ENCODE results near the gene UEVLD. TPM values are rescaled to one million over a fixed set of nuclear protein-coding genes. Genes with fewer than 3 reads are reported as not detected.

UEVLD gene
- total RNA-seq, 4 donors from 2014 or later = 27.4 to 58.8 (median 30.3) TPM

DNA sequence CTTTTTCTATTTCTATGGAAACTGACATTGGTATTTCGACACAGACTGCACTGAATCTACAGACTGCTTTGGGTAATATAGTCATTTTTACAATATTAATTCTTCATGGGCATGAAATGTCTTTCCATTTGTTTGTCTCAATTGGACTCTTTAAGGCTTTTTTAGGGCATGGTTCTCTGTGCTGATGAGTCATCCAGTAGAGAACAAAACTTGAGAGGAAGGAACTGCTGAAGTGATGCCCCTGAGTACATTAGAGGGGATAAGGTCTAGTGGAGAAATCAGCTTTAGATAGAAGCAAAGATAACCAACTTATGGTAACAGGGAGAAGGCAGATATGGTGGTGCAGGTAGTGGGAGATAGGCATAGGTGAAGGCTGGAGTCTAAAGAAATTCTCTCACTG, 86.9 kb downstream of the UEVLD start:
- no peak for ATAC-seq
- Histone ChIP-seq H3K27me3 (no peaks in the 10 kb centered on the region), H3K4me3 (no peak overlapping the region), H3K27ac (no peak overlapping the region), H3K36me3 (peaks cover 4 to 79% of the 10 kb centered on the region in 2 donors), H3K4me1 (no peaks in the 10 kb centered on the region), H3K9me3 (no peaks in the 10 kb centered on the region)
- intact Hi-C loops (cut with DNase I; ENCODE audit: low total_unique reads) = no loop called here
- in situ Hi-C loops (cut with MboI; ENCODE audit: low sequenced_read_pairs in 4 of 4) = no loop called here
- no peak for DNase-seq
- TF ChIP-seq, protein P1, sequence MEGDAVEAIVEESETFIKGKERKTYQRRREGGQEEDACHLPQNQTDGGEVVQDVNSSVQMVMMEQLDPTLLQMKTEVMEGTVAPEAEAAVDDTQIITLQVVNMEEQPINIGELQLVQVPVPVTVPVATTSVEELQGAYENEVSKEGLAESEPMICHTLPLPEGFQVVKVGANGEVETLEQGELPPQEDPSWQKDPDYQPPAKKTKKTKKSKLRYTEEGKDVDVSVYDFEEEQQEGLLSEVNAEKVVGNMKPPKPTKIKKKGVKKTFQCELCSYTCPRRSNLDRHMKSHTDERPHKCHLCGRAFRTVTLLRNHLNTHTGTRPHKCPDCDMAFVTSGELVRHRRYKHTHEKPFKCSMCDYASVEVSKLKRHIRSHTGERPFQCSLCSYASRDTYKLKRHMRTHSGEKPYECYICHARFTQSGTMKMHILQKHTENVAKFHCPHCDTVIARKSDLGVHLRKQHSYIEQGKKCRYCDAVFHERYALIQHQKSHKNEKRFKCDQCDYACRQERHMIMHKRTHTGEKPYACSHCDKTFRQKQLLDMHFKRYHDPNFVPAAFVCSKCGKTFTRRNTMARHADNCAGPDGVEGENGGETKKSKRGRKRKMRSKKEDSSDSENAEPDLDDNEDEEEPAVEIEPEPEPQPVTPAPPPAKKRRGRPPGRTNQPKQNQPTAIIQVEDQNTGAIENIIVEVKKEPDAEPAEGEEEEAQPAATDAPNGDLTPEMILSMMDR (IDR thresholded peaks at IDR 0.05 in 4 of 5, conservative IDR thresholded peaks at IDR 0.05 in 1 of 5) = no peak
- TF ChIP-seq POLR2A (IDR thresholded peaks at IDR 0.05) = no peak

DNA sequence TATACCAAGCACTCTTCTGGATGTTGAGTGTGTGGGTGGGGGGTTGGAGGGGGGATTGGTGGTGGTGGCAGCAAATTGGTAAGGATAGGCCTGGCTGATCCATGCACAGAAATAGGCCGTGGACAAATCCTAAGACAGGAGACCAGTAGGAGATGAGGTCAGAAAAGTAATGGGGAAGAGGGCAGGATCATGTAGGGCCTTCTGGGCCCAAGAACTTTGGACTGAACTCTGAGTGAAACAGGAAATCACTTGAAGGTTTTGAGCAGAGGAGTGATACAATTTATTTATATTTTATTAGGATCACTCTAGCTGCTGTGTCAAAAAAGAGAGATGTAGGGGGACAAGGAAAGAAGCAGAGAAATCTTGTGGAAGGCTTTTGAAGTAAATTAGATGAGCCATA, 90.5 kb downstream of the UEVLD start:
- Histone ChIP-seq H3K27ac (no peak overlapping the region), H3K9me3 (no peaks in the 10 kb centered on the region), H3K27me3 (no peaks in the 10 kb centered on the region), H3K4me1 (peaks cover 5 to 7% of the 10 kb centered on the region in 2 donors), H3K4me3 (no peak overlapping the region), H3K36me3 (peaks cover 4 to 62% of the 10 kb centered on the region in 2 donors)
- intact Hi-C loops (cut with DNase I; ENCODE audit: low total_unique reads) (no loop called here), in situ Hi-C loops (cut with MboI; ENCODE audit: low sequenced_read_pairs in 4 of 4) (no loop called here)
- ATAC-seq = no peak
- DNase-seq = no peak
- TF ChIP-seq, protein P1 (IDR thresholded peaks at IDR 0.05 in 4 of 5, conservative IDR thresholded peaks at IDR 0.05 in 1 of 5) = no peak
- TF ChIP-seq POLR2A (IDR thresholded peaks at IDR 0.05) = no peak

DNA sequence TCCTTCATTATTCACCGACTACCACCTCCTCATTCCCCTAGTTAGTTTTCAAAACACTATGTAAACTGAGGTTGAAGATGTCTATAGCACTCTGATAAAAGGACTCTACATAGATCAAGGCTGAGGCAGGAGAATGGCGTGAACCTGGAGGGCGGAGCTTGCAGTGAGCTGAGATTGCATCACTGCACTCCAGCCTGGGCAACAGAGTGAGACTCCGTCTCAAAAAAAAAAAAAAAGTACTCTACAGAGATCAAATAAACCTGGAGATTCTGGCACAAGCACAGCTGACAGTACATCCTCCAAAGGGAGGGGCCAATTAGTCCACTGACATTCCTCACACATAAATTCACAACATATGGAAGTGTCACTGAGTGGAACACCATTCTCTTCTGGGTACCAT, 92.8 kb downstream of the UEVLD start:
- DNase-seq (no peak), ATAC-seq (no peak)
- TF ChIP-seq POLR2A (IDR thresholded peaks at IDR 0.05) = no peak
- TF ChIP-seq, protein P1 (IDR thresholded peaks at IDR 0.05 in 4 of 5, conservative IDR thresholded peaks at IDR 0.05 in 1 of 5) = no peak
- Histone ChIP-seq H3K9me3 (no peaks in the 10 kb centered on the region), H3K36me3 (peaks cover 4 to 55% of the 10 kb centered on the region in 2 donors), H3K27me3 (no peaks in the 10 kb centered on the region), H3K4me3 (no peak overlapping the region), H3K4me1 (peaks cover 9 to 14% of the 10 kb centered on the region in 2 donors), H3K27ac (no peak overlapping the region)
- in situ Hi-C loops (cut with MboI; ENCODE audit: low sequenced_read_pairs in 4 of 4) (no loop called here), intact Hi-C loops (cut with DNase I; ENCODE audit: low total_unique reads) (loop anchor here (1.0 kb wide), 1 partner anchor 36 kb away; no protein-coding TSS in a partner anchor)

DNA sequence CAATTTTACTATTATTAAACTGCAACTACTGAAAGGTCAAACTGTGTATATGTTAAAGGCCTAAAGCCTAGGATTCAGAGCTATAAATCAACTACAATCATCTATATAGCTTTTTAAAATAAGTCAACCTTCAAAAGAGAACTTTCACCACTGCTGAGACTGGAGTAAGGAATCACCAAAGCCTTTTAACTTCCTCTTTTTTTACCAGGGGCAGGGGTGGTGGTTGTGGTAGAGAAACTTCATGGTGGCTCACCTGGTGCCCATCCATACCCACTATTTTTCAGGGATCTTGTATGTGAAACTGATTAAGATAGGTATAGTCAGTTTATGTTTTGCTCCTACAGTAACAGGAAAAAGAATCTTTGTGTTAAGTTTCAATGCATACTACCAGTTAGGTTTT, 93.3 kb downstream of the UEVLD start:
- in situ Hi-C loops (cut with MboI; ENCODE audit: low sequenced_read_pairs in 4 of 4) = no loop called here
- H3K36me3 ChIP-seq = peaks cover 4 to 51% of the 10 kb centered on the region in 2 donors
- no peak for ATAC-seq
- intact Hi-C loops (cut with DNase I; ENCODE audit: low total_unique reads) = loop anchor here (1.0 kb wide), 1 partner anchor 36 kb away; no protein-coding TSS in a partner anchor
- no peak overlapping the region for H3K4me3 ChIP-seq
- TF ChIP-seq, protein P1 (IDR thresholded peaks at IDR 0.05 in 4 of 5, conservative IDR thresholded peaks at IDR 0.05 in 1 of 5) = no peak
- TF ChIP-seq POLR2A (IDR thresholded peaks at IDR 0.05) = no peak
- peaks cover 9 to 14% of the 10 kb centered on the region in 2 donors for H3K4me1 ChIP-seq
- H3K27ac ChIP-seq = no peak overlapping the region
- H3K27me3 ChIP-seq = no peaks in the 10 kb centered on the region
- no peaks in the 10 kb centered on the region for H3K9me3 ChIP-seq
- no peak for DNase-seq

DNA sequence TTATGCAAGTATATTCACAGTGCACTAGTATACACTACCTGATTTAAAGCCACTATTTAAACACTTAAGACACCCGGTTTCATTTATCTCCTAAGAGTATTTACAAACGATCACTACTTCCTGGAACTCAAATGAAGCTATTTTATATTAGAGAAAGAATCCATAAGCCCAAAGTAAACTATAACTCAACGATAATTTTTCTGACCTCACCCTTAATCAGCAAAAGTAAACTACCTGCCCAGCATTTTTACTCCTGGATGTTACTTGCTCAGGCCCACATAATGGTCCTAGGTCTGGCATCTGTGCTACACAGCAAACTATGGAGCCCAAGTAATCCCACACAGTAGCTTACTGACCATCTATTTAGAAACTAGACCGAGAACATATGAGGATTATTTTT, 95.2 kb downstream of the UEVLD start:
- Histone ChIP-seq H3K27ac (peak overlapping the region in 2 of 4 donors; percentile 12 to 56), H3K27me3 (no peaks in the 10 kb centered on the region), H3K36me3 (peaks cover 0 to 37% of the 10 kb centered on the region in 2 donors), H3K9me3 (no peaks in the 10 kb centered on the region), H3K4me1 (peaks cover 9 to 14% of the 10 kb centered on the region in 2 donors), H3K4me3 (no peak overlapping the region)
- no peak for TF ChIP-seq POLR2A (IDR thresholded peaks at IDR 0.05)
- TF ChIP-seq, protein P1 (IDR thresholded peaks at IDR 0.05 in 4 of 5, conservative IDR thresholded peaks at IDR 0.05 in 1 of 5) = no peak
- in situ Hi-C loops (cut with MboI; ENCODE audit: low sequenced_read_pairs in 4 of 4) = no loop called here
- intact Hi-C loops (cut with DNase I; ENCODE audit: low total_unique reads) = no loop called here
- ATAC-seq = no peak
- no peak for DNase-seq

Data from gastrocnemius medialis (tissue), 4 donors.